VCaP (cell line): Measurements from ENCODE around the gene DAPK1.

ENCODE experiments used
- H3K27ac ChIP-seq: fragments of 450-650 bp; 2 replicates; pipeline ENCODE4 v1.5.1; 2017
- CTCF ChIP-seq: fragments of 450-650 bp; conservative IDR thresholded peaks from 2 replicates; pipeline ENCODE4 v1.5.1; 2017; ENCODE audit warnings: mild to moderate bottlenecking, moderate library complexity

The DAPK1 gene

GRCh38 chr9:87467187-87467586 is 30.5 kb upstream of the DAPK1 start:
- no peak for TF ChIP-seq CTCF
- H3K27ac ChIP-seq: no peak overlapping the region

GRCh38 chr9:87469793-87470465 is 27.7 kb upstream of the DAPK1 start:
- no peak overlapping the region for H3K27ac ChIP-seq
- TF ChIP-seq CTCF: no peak

GRCh38 chr9:87471746-87472145 is 25.9 kb upstream of the DAPK1 start:
- no peak for TF ChIP-seq CTCF
- no peak overlapping the region for H3K27ac ChIP-seq

GRCh38 chr9:87475463-87475862 is 22.2 kb upstream of the DAPK1 start:
- H3K27ac ChIP-seq: no peak overlapping the region
- TF ChIP-seq CTCF: no peak

- H3K27ac ChIP-seq: no peak overlapping the region
- TF ChIP-seq CTCF: no peak
These were observed 19.3 kb upstream of the DAPK1 start for GRCh38 chr9:87478226-87478992.

GRCh38 chr9:87479801-87480201 is 17.9 kb upstream of the DAPK1 start:
- TF ChIP-seq CTCF: no peak
- no peak overlapping the region for H3K27ac ChIP-seq

- no peak for TF ChIP-seq CTCF
- no peak overlapping the region for H3K27ac ChIP-seq
These were observed 15.5 kb upstream of the DAPK1 start for GRCh38 chr9:87481890-87482855.
